NCI-H2171 treated with DMSO at 0.1 percent for 48 hours (cell line): ENCODE results near the gene NEK2.
"Not testable (repeated sequence)": the region's sequence is repeated elsewhere in the genome, so short reads cannot be mapped to it uniquely, and the experiment has no call there.

Experiments used
- DNase-seq: peaks from one replicate; lab custom pipeline; 2025; lab: John Stamatoyannopoulos, UW

NEK2 gene

DNA sequence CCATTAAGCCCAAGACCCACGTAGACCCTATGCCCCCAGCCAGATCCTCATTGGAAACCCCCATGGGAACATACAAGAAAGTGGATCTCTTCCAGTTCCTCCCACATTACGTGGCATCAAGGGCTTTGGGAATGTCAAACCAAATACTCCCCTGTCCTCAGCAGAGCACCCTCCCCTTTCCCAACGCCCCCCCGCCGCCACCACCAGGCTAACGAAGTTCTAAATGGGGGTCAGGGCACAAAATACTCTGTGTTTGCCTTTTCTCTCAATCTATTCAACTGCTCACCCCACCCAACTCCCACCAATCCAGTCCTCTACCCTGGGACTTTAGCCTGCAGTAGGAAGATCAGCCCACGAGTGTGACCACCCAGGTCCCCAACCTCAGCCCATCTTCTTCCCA is 24.5 kb downstream of the NEK2 start:
- no peak for DNase-seq

DNA sequence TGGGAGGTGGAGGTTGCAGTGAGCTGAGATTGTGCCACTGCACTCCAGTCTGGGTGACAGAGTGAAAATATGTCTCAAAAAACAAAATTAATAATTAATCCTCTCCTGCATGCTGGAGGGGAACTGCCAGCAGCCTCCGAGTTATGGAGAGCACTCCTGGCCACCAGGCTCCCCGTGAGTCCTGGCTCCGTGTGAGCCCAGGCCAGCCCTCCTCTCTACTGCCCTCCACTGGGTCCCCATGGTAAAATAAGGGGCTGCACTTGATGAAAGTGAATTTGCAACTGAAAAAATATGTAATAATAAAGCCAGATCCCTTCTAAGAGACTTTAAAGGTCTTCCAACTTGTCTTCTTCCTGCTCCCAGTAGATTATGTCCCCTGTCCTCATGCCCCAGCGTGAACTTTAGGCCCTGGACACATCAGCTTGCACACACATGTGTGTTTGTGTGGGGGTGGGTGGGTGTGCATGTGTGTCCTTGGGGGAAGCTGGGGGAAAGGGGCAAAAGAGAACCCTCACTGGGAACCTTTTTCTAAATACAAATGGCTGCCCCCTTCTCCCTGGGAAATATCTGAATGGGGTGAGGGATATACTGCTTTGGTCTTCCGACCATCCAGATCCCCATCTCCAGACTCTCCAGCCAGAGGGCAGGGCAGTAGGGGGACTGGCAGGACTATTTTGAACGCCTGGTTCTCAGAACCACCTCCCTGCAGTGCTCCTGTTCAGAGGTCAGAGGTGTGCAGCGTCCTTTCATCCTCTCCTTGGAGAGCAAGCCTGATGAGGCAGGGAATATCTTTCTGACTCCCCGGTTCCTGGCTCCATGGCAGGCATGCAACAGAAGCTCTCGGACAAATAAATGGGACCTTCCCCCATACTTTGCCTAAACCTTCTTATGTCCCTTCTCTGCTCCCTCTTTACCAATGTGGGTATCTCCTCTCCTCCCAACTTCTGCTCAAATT is 26.2 kb downstream of the NEK2 start:
- no peak for DNase-seq

DNA sequence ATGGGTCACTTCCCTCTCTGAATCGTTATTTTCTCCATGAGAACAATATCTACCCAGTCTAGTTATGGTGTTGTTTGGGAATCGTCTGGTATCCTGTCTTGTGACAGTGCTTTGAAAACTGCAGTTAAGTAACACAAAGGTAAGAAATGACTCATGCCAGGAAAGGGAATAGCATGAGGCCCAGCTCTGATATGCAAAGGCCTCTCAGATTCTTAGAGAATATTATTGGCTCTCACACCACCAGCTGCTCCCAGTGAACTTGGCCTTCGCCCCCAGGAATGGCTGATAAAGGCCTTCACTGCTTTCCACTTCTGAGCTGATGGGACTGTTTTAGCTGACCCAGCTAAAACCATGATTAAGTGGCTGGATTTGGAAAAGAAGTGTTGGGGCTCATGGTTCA is 27.1 kb downstream of the NEK2 start:
- DNase-seq: no peak

GRCh38 chr1:211647711-211648121 is 27.7 kb downstream of the NEK2 start:
- DNase-seq: no peak

DNA sequence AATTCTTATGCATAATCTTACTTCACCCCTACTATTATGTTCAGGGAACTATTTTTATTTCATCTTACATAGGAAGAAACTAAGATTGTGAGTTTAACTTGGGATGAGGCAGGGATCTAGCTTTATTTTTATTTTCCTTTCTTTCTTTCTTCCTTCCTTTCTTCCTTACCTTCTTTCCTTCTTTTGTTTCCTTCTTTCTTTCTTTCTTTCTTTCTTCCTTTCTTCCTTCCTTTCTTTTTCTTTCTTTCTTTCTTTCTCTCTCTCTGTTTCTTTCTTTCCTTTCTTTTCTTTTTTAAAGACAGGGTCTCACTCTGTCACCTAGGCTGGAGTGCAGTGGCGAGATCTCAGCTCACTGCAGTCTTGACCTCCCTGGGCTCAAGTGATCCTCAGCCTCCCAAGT is 28.9 kb downstream of the NEK2 start:
- DNase-seq: no peak

GRCh38 chr1:211645601-211646000 is 29.8 kb downstream of the NEK2 start:
- not testable (repeated sequence) for DNase-seq

GRCh38 chr1:211644653-211645052 is 30.8 kb downstream of the NEK2 start:
- DNase-seq: no peak

DNA sequence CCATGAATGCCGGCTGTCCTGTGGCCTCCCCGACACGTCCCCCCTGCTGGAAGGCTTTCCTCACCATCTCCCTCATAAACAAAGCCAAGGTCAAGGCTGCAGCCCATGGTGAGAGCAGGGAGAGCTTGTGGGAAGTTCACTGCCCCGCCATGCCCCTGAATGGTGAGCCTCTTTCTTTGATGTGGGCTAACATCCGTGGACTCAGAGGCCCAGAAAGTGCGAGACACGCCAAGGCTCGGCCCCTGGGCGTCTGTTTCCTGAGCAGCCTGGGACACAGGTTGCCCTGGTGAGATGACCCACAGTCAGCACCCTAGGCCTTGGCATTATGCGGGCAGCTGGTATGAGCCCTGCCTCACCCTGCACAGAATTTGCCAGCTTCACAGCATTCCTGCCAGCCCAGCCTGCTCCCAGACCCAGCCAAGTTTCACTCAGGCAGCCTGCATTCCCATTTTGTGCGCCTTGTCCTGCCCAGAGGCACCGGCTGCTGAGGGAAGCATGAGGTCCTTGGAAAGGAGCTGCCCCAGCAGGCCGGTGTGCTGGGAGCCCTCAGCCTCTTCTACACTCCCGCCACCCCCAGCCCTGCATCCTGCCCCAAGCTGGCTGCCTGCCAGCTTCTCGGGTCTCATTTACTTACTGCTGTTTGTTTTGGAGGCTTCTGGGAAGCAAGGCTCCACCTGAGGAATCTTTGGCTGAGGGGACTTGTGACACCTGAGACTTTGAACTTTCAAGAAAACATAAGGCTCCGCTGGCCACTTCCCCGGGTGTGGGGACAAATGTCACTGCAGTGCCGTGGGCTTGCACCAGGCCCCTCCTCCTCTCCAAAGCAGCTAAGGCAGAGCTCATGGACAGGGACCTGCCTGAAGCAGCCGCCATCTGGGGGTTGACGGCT is 31.9 kb downstream of the NEK2 start:
- DNase-seq: peak; percentile 86

- no peak for DNase-seq
Measured at GRCh38 chr1:211642870-211643269, 32.6 kb downstream of the NEK2 start.

DNA sequence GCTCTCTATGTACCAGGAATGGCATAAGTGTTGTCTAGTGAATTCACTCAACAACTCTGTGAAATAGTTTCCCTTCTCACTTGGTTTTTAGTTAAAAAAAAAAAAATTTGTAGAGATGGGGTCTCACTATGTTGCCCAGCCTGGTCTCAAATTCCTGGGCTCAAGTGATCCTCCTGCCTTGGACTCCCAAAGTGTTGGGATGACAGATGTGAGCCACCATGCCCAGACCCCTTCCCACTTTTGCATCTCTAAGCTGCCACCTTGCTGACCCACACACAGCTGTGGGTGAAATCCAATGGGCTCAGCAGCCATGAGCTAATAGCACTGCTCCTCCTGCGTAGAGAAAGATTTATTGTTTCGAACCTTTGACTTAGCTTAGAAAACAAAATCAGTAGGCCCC is 33.5 kb downstream of the NEK2 start:
- DNase-seq: no peak

- no peak for DNase-seq
Measured at GRCh38 chr1:211641044-211641800, 34.2 kb downstream of the NEK2 start.

DNA sequence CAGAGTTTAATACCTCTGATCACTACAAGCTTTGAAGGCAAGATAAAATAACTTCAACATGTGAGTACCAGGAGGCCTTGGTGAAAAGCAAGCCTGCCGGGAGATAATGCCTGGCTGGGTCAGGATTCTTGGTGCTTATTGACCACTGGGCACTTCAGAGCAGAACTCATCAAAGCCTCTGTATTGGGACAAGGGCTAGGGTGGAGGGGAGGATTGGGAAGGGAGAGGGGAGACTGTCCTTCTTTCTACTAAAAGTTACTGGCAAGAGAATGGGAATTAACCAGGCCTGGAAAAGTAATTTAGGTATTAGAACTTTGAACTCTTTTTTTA is 35.2 kb downstream of the NEK2 start:
- no peak for DNase-seq

GRCh38 chr1:211639475-211640300 is 35.7 kb downstream of the NEK2 start:
- DNase-seq: no peak

DNA sequence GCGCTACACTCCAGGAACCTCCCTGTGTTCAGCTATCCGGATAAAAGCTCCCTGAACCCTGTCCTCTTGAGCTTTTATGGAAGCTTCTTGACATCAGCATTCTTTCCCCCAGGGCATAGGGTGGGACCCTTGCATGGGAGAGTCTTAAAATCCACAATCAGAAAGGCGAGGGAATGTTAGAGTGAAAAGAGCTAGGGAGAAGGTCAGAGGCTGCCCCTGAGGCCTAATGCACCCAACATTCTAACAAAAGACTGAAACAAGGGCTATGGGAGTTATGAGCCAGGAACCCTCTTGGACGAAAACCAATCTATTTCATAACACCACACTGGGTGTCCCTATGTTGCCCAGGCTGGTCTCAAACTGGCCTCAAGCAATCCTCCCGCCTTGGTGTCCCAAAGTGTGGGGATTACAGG is 36.7 kb downstream of the NEK2 start:
- no peak for DNase-seq

GRCh38 chr1:211638246-211638645 is 37.2 kb downstream of the NEK2 start:
- no peak for DNase-seq

GRCh38 chr1:211637066-211637465 is 38.4 kb downstream of the NEK2 start:
- no peak for DNase-seq

DNA sequence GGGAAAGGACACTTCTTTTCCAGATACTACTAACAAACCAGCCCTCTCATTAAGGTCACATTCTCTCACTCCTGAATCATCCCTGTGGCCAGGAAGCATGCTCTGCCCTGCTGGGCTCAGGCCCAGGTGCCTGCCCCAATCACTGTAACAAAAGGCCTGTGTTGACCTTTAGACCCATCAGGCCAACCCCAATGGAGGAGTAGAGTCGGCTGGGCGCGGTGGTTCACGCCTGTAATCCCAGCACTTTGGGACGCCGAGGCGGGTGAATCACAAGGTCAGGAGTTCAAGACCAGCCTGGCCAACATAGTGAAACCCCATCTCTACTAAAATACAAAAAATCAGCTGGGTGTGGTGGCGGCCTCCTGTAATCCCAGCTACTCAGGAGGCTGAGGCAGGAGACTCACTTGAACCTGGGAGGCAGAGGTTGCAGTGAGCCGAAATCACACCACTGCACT is 38.8 kb downstream of the NEK2 start:
- DNase-seq: not testable (repeated sequence)

DNA sequence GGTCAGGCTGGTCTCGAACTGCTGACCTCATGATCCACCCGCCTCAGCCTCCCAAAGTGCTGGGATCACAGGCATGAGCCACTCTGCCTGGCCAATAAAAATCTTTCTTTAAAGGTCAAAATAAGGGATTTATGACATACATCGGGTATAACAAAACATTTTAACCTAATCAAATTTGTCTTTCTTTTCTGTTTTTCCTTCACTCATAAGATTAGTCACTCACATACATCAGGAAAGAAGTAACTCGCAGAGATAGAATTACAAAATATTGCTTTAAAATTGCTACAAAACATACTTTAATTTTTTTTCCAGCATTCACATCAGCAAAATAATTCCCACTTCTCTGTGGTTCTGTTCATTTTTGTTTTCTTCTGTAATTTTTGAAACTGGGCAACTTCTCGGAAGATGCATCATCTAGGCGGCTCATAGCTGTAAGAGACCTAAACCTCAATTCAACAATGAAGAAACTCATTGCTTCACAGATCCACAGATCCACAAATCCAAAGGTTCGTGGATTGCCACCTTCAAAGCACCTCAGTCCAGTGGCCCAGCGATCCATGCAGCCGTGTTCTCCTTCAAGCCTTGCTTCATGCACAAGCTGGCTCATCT is 39.7 kb downstream of the NEK2 start:
- no peak for DNase-seq

DNA sequence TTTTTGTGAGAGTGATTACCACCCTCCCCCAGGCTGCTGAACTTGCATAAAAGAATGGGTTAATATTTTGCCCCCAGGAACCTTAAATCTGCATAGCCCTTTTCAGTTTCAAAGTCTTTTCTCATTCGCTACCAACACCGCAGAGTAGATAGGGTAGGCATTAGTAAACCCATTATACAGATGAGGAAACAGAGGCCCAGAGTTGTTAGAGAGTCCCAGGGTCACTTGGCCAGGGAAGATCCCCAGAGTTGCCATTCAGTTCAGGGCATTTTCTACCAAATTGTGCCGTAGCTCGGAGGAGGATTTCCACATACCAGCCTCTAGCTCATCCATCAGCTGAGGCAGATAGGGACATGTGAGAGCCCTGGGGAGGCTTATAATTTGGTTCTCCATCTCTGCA is 40.5 kb downstream of the NEK2 start:
- no peak for DNase-seq

- DNase-seq: no peak
Measured at GRCh38 chr1:211634461-211634860, 41.0 kb downstream of the NEK2 start.

DNA sequence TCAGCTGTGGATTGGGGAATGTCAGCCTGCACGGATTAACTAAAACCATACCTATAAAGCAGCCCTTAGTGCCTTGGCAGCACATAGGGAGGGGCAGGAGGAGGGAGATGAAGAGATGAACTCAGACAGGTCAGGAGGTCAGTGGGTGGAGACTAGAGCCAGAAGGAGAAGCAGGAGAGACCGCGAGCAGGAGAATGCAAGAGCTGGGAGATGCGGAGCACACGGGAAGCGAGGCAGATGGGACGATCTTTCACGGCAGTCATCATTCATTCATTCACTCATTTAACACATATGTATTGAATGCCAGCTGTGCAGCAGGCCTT is 41.9 kb downstream of the NEK2 start:
- no peak for DNase-seq
